Ovary (tissue), 10 donors: ENCODE measurements around the gene PKD2L1. TPM values are rescaled to one million over a fixed set of nuclear protein-coding genes. Genes with fewer than 3 reads are reported as not detected.
"Not testable (repeated sequence)": the region's sequence is repeated elsewhere in the genome, so short reads cannot be mapped to it uniquely, and the experiment has no call there.

ENCODE experiments used
- DNase-seq, 5 donors: peaks; one replicate each; pipeline ENCODE4 v3.0.0-alpha.2; 2019 to 2020
- H3K27ac ChIP-seq, 2 donors: fragments of 200-600 bp; one replicate each; pipeline versions ENCODE4 v1.5.1 to v1.8.0; 2019 to 2022
- H3K27me3 ChIP-seq: fragments of 200-600 bp; one replicate; pipeline ENCODE4 v1.8.0; 2022
- H3K36me3 ChIP-seq: fragments of 200-600 bp; sonication (generic); one replicate; pipeline ENCODE4 v1.5.1; 2019
- H3K4me1 ChIP-seq: one replicate; pipeline ENCODE4 v1.8.1; 2013; ENCODE audit warnings: mild to moderate bottlenecking, moderate library complexity; ENCODE audit not compliant: insufficient read depth
- H3K4me3 ChIP-seq: fragments of 200-600 bp; sonication (generic); one replicate; pipeline ENCODE4 v1.5.1; 2017
- H3K9me3 ChIP-seq, 2 donors: fragments of 200-600 bp in 1 of 2; sonication (generic) in 1 of 2; one replicate each; pipeline versions ENCODE4 v1.5.1 to v1.8.1; 2013 to 2019; ENCODE audit warnings: mild to moderate bottlenecking in 1 of 2, moderate library complexity in 1 of 2
- CTCF ChIP-seq, 3 donors: fragments of 450-650 bp in 2 of 3; fragments of 200-600 bp in 1 of 3; IDR thresholded peaks; one replicate each; pipeline versions ENCODE4 v1.5.1 to v1.8.0; 2016 to 2022; ENCODE audit warnings: antibody characterized with exemption in 3 of 3, mild to moderate bottlenecking in 1 of 3
- EP300 ChIP-seq: sonication (generic); formaldehyde crosslinking; IDR thresholded peaks from one replicate; pipeline ENCODE4 v1.6.1; 2017; ENCODE audit warnings: antibody characterized with exemption
- POLR2A ChIP-seq: fragments of 450-650 bp; IDR thresholded peaks from one replicate; pipeline ENCODE4 v1.6.1; 2017; ENCODE audit warnings: antibody characterized with exemption, mild to moderate bottlenecking, moderate library complexity
- WGBS, 3 donors: extraction: QIAGEN DNeasy Blood & Tissue Kit in 1 of 3; methylation state at CpG; one replicate each; pipeline versions ENCODE4 v1.1.5 to v1.1.7; 2013 to 2017; 5-methylcytosine and 5-hydroxymethylcytosine counted together
- intact Hi-C, 4 donors: fragments of 100-400 bp; cut with DNase I; formaldehyde crosslinking; loops; one replicate each; pipeline versions ENCODE4 v1.11.0 to v1.15.1; 2022 to 2023
- long read RNA-seq, 3 donors: library from polyadenylated mRNA in 2 of 3; unstranded in 2 of 3; transcript quantifications; one replicate each; pipeline ENCODE4 v2.0.0 and lab custom pipeline, GENCODE V29; 2021 to 2026
- polyA plus RNA-seq, 2 donors: library from polyadenylated mRNA; stranded (reverse); fragments of 200-250 nt in 1 of 2; fragments of 350-450 nt in 1 of 2; fragmentation: Illumina TruSeq in 1 of 2; extraction: RNeasy Lipid Tissue Mini Kit (QIAGEN cat#74804) in 1 of 2; gene quantifications; one replicate each; pipeline ENCODE4 v1.2.3, GENCODE V29; 2013 to 2014
- total RNA-seq, 7 donors: library from RNA; depleted of rRNA in 2 of 7; stranded (reverse); fragments of >200 nt in 2 of 7; fragmentation: NEBNext Ultra II Directional in 3 of 7; extraction: Animal tissue kit (Norgen Biotek cat#: 25700) in 3 of 7; gene quantifications; one replicate each; pipeline versions ENCODE4 v1.1.0 to v1.2.4, GENCODE V29; 2016 to 2023
- donor health status: DM: no; HTN: no; CAD: no; lungs with moderate emphysema.
- donor health status: DM: no; HTN: no; CAD: no.
- donor health status: Bipolar disorder and iron deficiency.
- donor health status: DM: yes; HTN: yes; CAD: no.
- donor health status: DM: no; HTN: no; CAD: no.
- donor health status: DM: yes; HTN: yes; CAD: no.

Gene PKD2L1
- total RNA-seq (1 to 10 TPM in 1 of 7 donors, not detected in 6; 2.2 TPM), polyA plus RNA-seq (1 to 10 TPM in 1 of 2 donors, under 1 TPM in 1; 0.02 to 2.5 TPM)
- long read RNA-seq, donor 1: 0 reads
- long read RNA-seq, donor 2, partial matches to known transcripts: 68 of 68 reads
- long read RNA-seq, donor 2, other reads (novel, unspliced or antisense): 0 of 68 reads
- long read RNA-seq, donor 3: 0 reads

GRCh38 chr10:100330079-100330478 is at the start of gene PKD2L1:
Gene PKD2L1 (minus strand): TSS chr10:100330228. CDS start chr10:100330103, 125 bp downstream.
- WGBS, 3 donors: 12 to 25% (median 19%) methylated on average over 5 of the region's 5 CpGs
- intact Hi-C loops: loop anchor here in 1 of 4 donors (10.0 kb wide), 2 partner anchors 185 to 545 kb away; partner anchors contain the start of gene SEC31B

DNA sequence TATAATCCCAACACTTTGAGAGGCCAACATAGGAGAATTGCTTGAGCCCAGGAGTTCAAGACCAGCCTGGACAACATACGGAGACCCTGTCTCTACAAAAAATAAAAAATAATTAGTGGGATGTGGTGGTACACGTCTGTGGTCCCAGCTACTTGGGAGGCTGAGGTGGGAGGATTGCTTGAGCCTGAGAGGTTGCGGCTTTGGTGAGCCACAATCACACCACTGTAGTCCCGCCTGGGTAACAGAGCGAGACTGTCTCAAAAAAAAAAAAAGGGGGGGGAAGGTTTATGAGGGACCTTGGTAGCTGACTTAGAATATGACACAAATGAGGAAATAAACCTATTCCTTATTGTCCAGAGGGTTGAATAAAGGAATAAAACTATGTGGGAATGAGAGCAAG is 47.8 kb upstream of the PKD2L1 start:
- no peak for DNase-seq
- no peaks in the 10 kb centered on the region for H3K36me3 ChIP-seq
- TF ChIP-seq POLR2A (no peak), EP300 (no peak), CTCF (IDR thresholded peaks at IDR 0.05) (no peak)
- no peaks in the 10 kb centered on the region for H3K27me3 ChIP-seq
- no peaks in the 10 kb centered on the region for H3K9me3 ChIP-seq
- H3K4me1 ChIP-seq: peaks cover 9% of the 10 kb centered on the region
- WGBS, 3 donors: 90 to 91% (median 91%) methylated on average over 5 of the region's 5 CpGs
- no peak overlapping the region for H3K4me3 ChIP-seq
- no peak overlapping the region for H3K27ac ChIP-seq
- intact Hi-C loops: no loop called here

More at GRCh38 chr10:100330079-100330478, at the start of gene PKD2L1:
- no peak within 1 kb of the TSS for H3K4me3 ChIP-seq
- no peaks in the 10 kb centered on the region for H3K27me3 ChIP-seq
- no peak within 1 kb of the TSS for H3K27ac ChIP-seq
- H3K36me3 ChIP-seq: no peaks in the 10 kb centered on the region
- no peak for DNase-seq
- H3K4me1 ChIP-seq: no peaks in the 10 kb centered on the region
- no peak for TF ChIP-seq EP300
- TF ChIP-seq POLR2A: no peak
- TF ChIP-seq CTCF (IDR thresholded peaks at IDR 0.05): no peak
- H3K9me3 ChIP-seq: no peaks in the 10 kb centered on the region

DNA sequence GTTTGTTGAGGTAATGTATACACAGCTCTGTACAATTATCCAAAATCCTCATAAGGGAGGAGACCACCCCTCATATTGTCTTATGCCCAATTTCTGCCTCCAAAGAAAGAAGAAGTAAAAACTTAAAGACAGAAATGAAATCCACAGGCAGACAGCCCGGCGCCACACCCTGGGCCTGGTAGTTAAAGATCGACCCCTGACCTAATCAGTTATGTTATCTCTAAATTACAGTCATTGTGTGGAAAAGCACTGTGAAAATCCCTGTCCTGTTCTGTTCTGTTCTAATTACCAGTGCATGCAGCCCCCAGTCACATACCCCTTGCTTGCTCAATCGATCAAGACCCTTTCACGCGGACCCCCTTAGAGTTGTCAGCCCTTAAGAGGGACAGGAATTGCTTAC is 46.6 kb upstream of the PKD2L1 start:
- H3K4me3 ChIP-seq, DNase-seq, H3K27ac ChIP-seq, H3K9me3 ChIP-seq, H3K36me3 ChIP-seq, H3K27me3 ChIP-seq, intact Hi-C loops: not testable (repeated sequence)
- peaks cover 10% of the 10 kb centered on the region for H3K4me1 ChIP-seq
- WGBS, 3 donors: 89 to 93% (median 91%) methylated on average over 6 of the region's 6 CpGs

GRCh38 chr10:100374677-100375353 is 44.8 kb upstream of the PKD2L1 start:
- Histone ChIP-seq H3K27ac (peak overlapping the region in 1 of 2 donors; percentile 89), H3K4me3 (peak overlapping the region; percentile 70), H3K4me1 (peaks cover 10% of the 10 kb centered on the region)
- H3K36me3 ChIP-seq, intact Hi-C loops, H3K9me3 ChIP-seq, H3K27me3 ChIP-seq, DNase-seq: not testable (repeated sequence)
- 80 to 81% (median 81%) methylated on average over 7 of the region's 7 CpGs for WGBS, 3 donors

DNA sequence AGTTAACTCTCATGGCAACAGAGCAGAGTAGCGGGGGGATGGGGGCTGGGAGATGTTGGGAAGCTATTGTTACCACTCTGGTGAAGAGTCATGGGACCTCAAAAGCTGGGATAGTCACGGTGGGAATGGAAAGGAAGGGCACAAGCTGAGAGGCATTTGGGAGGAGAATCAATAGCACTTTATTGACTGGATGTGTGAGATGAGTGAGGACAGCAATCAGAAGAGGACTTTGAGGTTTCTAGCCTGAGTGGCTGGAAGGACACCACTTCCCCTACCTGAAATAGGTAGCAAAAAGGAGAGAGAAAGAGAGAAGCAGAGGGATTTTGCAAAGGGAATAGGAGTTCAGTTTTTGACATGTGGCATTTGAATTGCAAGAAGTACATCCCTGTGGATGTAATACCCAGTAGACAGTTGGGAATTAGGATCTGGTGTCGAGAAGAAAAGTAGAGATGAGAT is 44.2 kb upstream of the PKD2L1 start:
- WGBS, 3 donors: 13 to 19% (median 13%) methylated on average over 3 of the region's 3 CpGs
- no peak for TF ChIP-seq EP300
- Histone ChIP-seq H3K27ac (peak overlapping the region; percentile 89 to 93), H3K4me1 (peaks cover 10% of the 10 kb centered on the region), H3K36me3 (no peaks in the 10 kb centered on the region), H3K4me3 (peak overlapping the region; percentile 70), H3K9me3 (no peaks in the 10 kb centered on the region), H3K27me3 (no peaks in the 10 kb centered on the region)
- intact Hi-C loops: no loop called here
- DNase-seq: no peak
